MM.1S (cell line): Measurements from ENCODE around the gene TAF1L.

ENCODE experiments used
- DNase-seq: peaks from one replicate; pipeline ENCODE4 v3.0.0-alpha.2; 2015
- H2AFZ ChIP-seq: fragments of 300-600 bp; sonication (generic); 2 replicates; pipeline ENCODE4 v1.6.0; 2016; ENCODE audit warnings: antibody characterized with exemption, low read length
- H3F3A ChIP-seq: fragments of 300-600 bp; sonication (generic); 2 replicates; pipeline ENCODE4 v1.6.1; 2016; ENCODE audit warnings: mild to moderate bottlenecking, antibody characterized with exemption, low read length, moderate library complexity, mixed read lengths; ENCODE audit not compliant: insufficient read depth
- H3K27ac ChIP-seq: fragments of 300-600 bp; sonication (generic); 2 replicates; pipeline ENCODE4 v1.5.1; 2016; ENCODE audit warnings: mild to moderate bottlenecking, low read length
- H3K27me3 ChIP-seq: fragments of 300-600 bp; sonication (generic); replicated peaks from 2 replicates; pipeline ENCODE4 v1.6.0; 2016; ENCODE audit warnings: low read length; ENCODE audit not compliant: insufficient read depth
- H3K36me3 ChIP-seq: fragments of 300-600 bp; sonication (generic); replicated peaks from 2 replicates; pipeline ENCODE4 v1.6.1; 2016; ENCODE audit warnings: mild to moderate bottlenecking, low read length, mixed read lengths; ENCODE audit not compliant: insufficient read depth
- H3K4me1 ChIP-seq: fragments of 300-600 bp; sonication (generic); 2 replicates; pipeline ENCODE4 v1.6.1; 2016; ENCODE audit warnings: low read length, mixed read lengths
- H3K4me2 ChIP-seq: fragments of 300-600 bp; sonication (generic); 2 replicates; pipeline ENCODE4 v1.6.0; 2016; ENCODE audit warnings: low read depth, low read length
- H3K4me3 ChIP-seq: fragments of 300-600 bp; sonication (generic); 2 replicates; pipeline ENCODE4 v1.5.1; 2016; ENCODE audit warnings: low read length, mixed read lengths
- H3K79me2 ChIP-seq: fragments of 300-600 bp; sonication (generic); 2 replicates; pipeline ENCODE4 v1.6.1; 2016; ENCODE audit warnings: mixed run types, low read length, mixed read lengths
- H3K9ac ChIP-seq: fragments of 300-600 bp; sonication (generic); 2 replicates; pipeline ENCODE4 v1.6.1; 2016; ENCODE audit warnings: low read length, mixed read lengths
- H3K9me2 ChIP-seq: fragments of 300-600 bp; sonication (generic); replicated peaks from 2 replicates; pipeline ENCODE4 v1.6.1; 2016; ENCODE audit warnings: mild to moderate bottlenecking, low read length, mixed read lengths; ENCODE audit not compliant: insufficient read depth
- H3K9me3 ChIP-seq: fragments of 300-600 bp; sonication (generic); replicated peaks from 2 replicates; pipeline ENCODE4 v1.6.1; 2016; ENCODE audit warnings: mild to moderate bottlenecking, low read length, mixed read lengths; ENCODE audit not compliant: insufficient read depth
- H4K20me1 ChIP-seq: fragments of 300-600 bp; sonication (generic); 2 replicates; pipeline ENCODE4 v1.6.1; 2016; ENCODE audit warnings: mild to moderate bottlenecking, low read length, moderate library complexity, mixed read lengths; ENCODE audit not compliant: insufficient read depth
- EZH2 ChIP-seq: fragments of 300-600 bp; sonication (generic); optimal IDR thresholded peaks from 2 replicates; pipeline ENCODE3; 2017; ENCODE audit warnings: low read depth, mild to moderate bottlenecking, antibody characterized with exemption, low read length, mixed read lengths
- EZH2phosphoT487 ChIP-seq: fragments of 300-600 bp; sonication (generic); IDR thresholded peaks from 2 replicates; pipeline ENCODE4 v1.6.1; 2018; ENCODE audit warnings: antibody characterized with exemption, low read length
- TF ChIP-seq, protein P1 (sequence below): fragments of 300-600 bp; sonication (generic); IDR thresholded peaks from 2 replicates; pipeline ENCODE4 v1.5.1; 2016; ENCODE audit warnings: antibody characterized with exemption, low read length, mixed read lengths

Gene TAF1L

GRCh38 chr9:32625320-32625719 is 10.1 kb downstream of the TAF1L start:
- TF ChIP-seq, protein P1, sequence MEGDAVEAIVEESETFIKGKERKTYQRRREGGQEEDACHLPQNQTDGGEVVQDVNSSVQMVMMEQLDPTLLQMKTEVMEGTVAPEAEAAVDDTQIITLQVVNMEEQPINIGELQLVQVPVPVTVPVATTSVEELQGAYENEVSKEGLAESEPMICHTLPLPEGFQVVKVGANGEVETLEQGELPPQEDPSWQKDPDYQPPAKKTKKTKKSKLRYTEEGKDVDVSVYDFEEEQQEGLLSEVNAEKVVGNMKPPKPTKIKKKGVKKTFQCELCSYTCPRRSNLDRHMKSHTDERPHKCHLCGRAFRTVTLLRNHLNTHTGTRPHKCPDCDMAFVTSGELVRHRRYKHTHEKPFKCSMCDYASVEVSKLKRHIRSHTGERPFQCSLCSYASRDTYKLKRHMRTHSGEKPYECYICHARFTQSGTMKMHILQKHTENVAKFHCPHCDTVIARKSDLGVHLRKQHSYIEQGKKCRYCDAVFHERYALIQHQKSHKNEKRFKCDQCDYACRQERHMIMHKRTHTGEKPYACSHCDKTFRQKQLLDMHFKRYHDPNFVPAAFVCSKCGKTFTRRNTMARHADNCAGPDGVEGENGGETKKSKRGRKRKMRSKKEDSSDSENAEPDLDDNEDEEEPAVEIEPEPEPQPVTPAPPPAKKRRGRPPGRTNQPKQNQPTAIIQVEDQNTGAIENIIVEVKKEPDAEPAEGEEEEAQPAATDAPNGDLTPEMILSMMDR: no peak
- TF ChIP-seq EZH2phosphoT487 (no peak), EZH2 (no peak)
- Histone ChIP-seq H3K4me2 (no peak overlapping the region), H4K20me1 (no peaks in the 10 kb centered on the region), H3K9me2 (no peaks in the 10 kb centered on the region), H3K9me3 (no peaks in the 10 kb centered on the region), H3K27me3 (no peaks in the 10 kb centered on the region), H3K36me3 (no peaks in the 10 kb centered on the region), H3K79me2 (no peaks in the 10 kb centered on the region), H3F3A (no peaks in the 10 kb centered on the region), H3K4me1 (no peaks in the 10 kb centered on the region), H3K4me3 (no peak overlapping the region), H3K27ac (no peak overlapping the region), H2AFZ (no peak overlapping the region), H3K9ac (no peak overlapping the region)
- no peak for DNase-seq

DNA sequence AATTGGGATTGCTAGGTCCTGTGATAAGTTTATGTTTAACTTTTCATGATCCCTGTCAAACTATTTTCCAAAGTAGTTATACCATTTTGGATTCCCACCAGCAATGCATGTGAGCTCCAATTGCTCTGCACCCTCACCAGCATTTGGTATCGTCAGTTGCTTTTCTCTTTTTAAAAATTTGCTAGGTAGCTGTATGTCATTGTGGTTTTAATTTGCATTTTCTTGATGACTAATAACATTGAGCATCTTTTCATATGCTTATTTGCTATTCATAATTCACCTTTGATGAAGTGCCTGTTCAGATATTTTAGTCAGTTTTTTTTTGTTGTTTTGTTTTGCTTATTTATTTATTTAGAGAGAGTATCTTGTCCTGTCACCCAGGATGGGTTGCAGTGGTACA is 12.5 kb downstream of the TAF1L start:
- Histone ChIP-seq H3K9ac (no peak overlapping the region), H3K4me2 (no peak overlapping the region), H4K20me1 (no peaks in the 10 kb centered on the region), H3K79me2 (no peaks in the 10 kb centered on the region), H3K27me3 (no peaks in the 10 kb centered on the region), H3K36me3 (no peaks in the 10 kb centered on the region), H3K4me3 (no peak overlapping the region), H3F3A (no peaks in the 10 kb centered on the region), H3K27ac (no peak overlapping the region), H2AFZ (no peak overlapping the region), H3K9me2 (no peaks in the 10 kb centered on the region), H3K4me1 (no peaks in the 10 kb centered on the region), H3K9me3 (no peaks in the 10 kb centered on the region)
- no peak for DNase-seq
- TF ChIP-seq EZH2 (no peak), EZH2phosphoT487 (no peak)
- TF ChIP-seq, protein P1: no peak

DNA sequence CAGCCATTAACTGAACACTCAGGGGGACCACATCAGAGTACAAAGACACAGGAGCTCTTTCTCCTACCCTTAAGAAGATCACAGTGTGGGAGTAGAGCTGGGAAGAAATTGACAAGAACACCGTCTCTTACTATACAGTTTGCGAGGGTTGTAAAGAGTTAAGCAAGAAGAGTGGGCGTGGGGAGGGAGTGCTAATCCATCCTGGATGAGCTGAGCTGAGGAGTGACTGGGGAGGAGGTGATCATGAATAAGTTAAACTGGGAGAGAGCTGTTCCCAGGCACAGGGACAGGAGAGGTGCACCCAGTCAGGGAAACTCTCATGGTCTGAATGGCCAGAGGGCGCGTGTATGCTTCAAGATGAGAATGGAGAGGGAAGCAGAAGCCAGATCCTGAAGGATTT is 17.2 kb downstream of the TAF1L start:
- H3F3A ChIP-seq: no peaks in the 10 kb centered on the region
- no peak for DNase-seq
- H3K9me2 ChIP-seq: no peaks in the 10 kb centered on the region
- TF ChIP-seq EZH2: no peak
- TF ChIP-seq, protein P1: no peak
- TF ChIP-seq EZH2phosphoT487: no peak
- H4K20me1 ChIP-seq: no peaks in the 10 kb centered on the region
- no peaks in the 10 kb centered on the region for H3K36me3 ChIP-seq
- H3K27me3 ChIP-seq: no peaks in the 10 kb centered on the region
- H3K79me2 ChIP-seq: no peaks in the 10 kb centered on the region
- H3K4me1 ChIP-seq: no peaks in the 10 kb centered on the region
- H3K9ac ChIP-seq: no peak overlapping the region
- H3K4me2 ChIP-seq: no peak overlapping the region
- H2AFZ ChIP-seq: no peak overlapping the region
- no peaks in the 10 kb centered on the region for H3K9me3 ChIP-seq
- H3K27ac ChIP-seq: no peak overlapping the region
- no peak overlapping the region for H3K4me3 ChIP-seq
